ENCODE results near the gene CNGB1. TPM values are rescaled to one million over a fixed set of nuclear protein-coding genes. Genes with fewer than 3 reads are reported as not detected.

Gene CNGB1
- total RNA-seq, 3 donors from 2014 or later: not detected

DNA sequence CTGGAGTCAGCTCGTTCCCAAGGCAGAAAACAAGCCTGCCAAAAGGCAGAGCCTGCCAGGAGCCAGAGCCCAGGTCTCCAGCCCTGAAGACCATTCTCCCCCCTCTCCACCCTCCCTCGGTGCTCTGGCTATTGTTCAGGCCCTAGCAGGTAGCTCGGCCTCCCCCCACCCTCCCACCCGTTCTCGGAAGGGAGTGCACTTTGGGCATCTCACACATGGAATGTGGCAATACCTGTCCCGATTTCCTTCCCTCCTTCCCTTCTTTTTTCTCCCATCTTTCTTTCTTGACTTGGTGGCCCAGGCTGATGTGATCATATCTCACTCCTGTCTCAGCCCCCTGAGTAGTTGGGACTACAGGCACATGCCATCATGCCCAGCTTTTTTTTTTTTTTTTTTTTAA, 12.4 kb downstream of the CNGB1 start:
- Mint-ChIP-seq H3K36me3 (ENCODE audit: insufficient read depth) (no peaks in the 10 kb centered on the region), H3K4me1 (ENCODE audit: low read depth) (no peaks in the 10 kb centered on the region), H3K27me3 (ENCODE audit: low read depth) (no peaks in the 10 kb centered on the region), H3K4me3 (no peak overlapping the region), H3K9me3 (no peaks in the 10 kb centered on the region)
- DNase-seq: no peak
- ATAC-seq: no peak

DNA sequence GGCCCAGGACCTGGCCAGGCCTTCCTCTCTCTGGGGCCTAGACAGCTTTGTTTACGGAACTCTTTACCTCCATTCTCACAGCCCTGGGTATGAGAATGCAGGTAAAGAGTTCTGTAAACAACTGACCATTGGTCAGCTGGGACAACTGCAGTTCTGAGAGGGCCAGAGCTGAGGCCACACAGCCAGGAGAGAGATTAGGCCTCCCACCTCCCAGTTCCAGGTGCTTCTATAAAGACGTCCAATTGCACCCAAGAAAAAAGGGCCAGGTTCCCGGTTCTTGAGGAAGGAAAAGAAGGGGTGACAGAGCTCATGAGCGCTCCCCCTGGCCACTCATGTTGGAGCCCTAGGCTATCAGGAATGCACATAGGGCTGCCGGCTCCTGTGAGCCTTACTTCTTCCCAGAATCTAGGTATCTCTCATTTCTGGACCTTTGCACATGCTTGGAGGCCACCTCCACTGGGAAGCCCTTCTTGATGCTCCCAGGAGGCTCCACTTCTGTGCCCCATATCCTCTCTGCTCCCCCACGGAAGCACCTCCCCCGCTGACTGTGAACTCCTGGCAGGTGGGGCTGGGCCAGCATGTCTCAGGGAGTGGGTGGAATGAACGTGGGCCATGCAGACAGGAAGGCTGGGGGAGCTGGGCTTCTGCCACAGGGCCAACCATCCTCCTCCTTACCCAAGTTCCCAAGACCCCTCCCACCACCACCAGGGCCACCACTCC, 13.1 kb downstream of the CNGB1 start:
- DNase-seq: no peak
- Mint-ChIP-seq H3K36me3 (ENCODE audit: insufficient read depth) (no peaks in the 10 kb centered on the region), H3K27me3 (ENCODE audit: low read depth) (no peaks in the 10 kb centered on the region), H3K4me1 (ENCODE audit: low read depth) (no peaks in the 10 kb centered on the region), H3K9me3 (no peaks in the 10 kb centered on the region), H3K4me3 (no peak overlapping the region)
- ATAC-seq: no peak

DNA sequence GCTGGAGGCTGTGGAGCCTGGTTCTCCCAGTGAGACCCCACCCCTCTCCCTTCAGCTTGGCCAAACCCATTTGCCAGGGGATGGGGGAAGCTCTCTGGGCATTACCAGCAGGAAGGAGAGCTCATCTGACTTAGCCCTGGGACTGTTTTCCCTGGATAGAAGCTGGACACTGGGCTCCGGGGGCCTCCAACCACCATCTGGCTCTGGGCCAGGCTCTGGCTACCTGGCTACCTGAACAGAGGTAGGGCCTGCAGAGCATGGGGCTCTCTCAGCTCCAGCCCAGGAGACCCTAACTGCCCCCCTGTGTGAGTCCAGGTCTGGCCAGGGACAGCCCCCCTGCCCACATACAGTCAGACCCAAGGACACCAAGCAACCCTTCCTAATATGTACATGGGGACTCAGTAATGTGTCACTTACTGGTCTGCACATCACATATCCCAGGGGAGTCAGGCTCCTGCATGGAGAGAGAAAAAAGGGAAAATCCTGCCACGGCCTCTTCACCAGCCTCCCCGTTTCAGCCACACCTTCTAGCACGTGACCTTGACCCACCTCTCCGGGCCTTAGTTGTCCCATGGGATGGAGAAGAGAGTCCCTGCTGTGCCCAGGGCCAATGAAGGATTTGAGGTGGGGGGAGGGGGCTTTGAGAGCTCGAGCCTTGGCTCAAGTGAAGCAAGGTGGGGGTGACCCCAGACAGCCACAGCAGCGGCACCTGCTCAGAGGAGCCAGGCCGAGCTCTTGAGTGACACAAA, 13.8 kb downstream of the CNGB1 start:
- no peaks in the 10 kb centered on the region for H3K27me3 Mint-ChIP-seq (ENCODE audit: low read depth)
- ATAC-seq: no peak
- no peaks in the 10 kb centered on the region for H3K9me3 Mint-ChIP-seq
- H3K4me1 Mint-ChIP-seq (ENCODE audit: low read depth): no peaks in the 10 kb centered on the region
- no peak overlapping the region for H3K4me3 Mint-ChIP-seq
- H3K36me3 Mint-ChIP-seq (ENCODE audit: insufficient read depth): no peaks in the 10 kb centered on the region
- no peak for DNase-seq

DNA sequence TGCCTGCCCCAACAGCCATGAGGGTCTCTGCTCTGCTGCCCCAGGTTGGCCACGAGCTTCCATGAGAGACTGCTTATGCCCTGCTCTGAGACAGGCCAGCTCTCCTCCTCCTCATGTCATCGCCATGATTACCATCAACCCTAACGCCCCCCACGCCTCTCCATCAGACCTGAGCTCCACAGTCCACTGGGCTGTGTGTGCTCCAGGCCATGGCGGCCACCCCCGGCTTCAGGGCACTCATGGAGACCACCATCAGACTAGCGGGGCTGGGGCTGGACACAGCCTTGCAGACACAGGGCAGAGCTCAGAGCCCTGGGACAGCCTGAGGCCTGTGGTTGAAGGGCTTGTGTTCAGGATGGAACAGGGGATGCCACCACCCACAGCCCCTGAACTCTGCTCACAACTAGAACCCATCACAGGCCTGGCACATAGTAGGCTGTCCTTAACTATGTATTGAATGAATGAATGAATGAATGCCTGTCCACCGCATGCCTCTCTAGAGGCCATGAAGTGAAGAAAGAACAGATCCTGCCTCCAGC, 14.6 kb downstream of the CNGB1 start:
- no peaks in the 10 kb centered on the region for H3K27me3 Mint-ChIP-seq (ENCODE audit: low read depth)
- no peaks in the 10 kb centered on the region for H3K9me3 Mint-ChIP-seq
- ATAC-seq (no peak), DNase-seq (no peak)
- no peaks in the 10 kb centered on the region for H3K36me3 Mint-ChIP-seq (ENCODE audit: insufficient read depth)
- H3K4me3 Mint-ChIP-seq: no peak overlapping the region
- H3K4me1 Mint-ChIP-seq (ENCODE audit: low read depth): no peaks in the 10 kb centered on the region

DNA sequence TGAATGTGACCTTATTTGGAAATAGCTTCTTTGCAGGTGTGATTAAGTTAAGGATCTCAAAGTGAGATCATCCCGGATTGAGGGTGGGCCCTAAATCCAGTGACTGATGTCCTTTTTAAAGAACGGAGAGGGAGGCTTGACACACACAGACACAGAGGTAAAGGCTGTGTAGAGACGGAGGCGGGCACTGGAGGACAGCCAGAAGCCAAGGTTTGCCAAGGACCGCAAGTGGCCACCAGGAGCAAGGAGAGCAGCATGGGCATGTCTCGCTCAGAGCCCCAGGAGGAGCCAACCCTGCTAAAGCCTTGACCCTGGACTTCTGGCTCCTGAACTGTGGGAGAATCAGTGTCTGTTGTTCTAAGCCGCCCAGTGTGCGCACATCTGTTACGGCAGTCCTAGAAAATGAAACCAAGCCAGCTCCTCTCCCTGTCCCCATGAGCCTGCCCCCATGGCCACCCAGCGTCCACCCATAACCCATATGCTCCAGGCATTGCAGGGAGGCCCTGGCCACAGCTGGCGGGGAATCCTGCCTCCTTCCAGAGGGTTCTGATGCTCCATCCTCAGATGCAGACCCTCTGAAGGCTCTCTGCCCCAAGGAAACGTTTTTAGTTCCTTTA, 15.2 kb downstream of the CNGB1 start:
- no peaks in the 10 kb centered on the region for H3K9me3 Mint-ChIP-seq
- no peaks in the 10 kb centered on the region for H3K36me3 Mint-ChIP-seq (ENCODE audit: insufficient read depth)
- H3K27me3 Mint-ChIP-seq (ENCODE audit: low read depth): no peaks in the 10 kb centered on the region
- H3K4me1 Mint-ChIP-seq (ENCODE audit: low read depth): no peaks in the 10 kb centered on the region
- H3K4me3 Mint-ChIP-seq: no peak overlapping the region
- no peak for DNase-seq
- ATAC-seq: no peak

DNA sequence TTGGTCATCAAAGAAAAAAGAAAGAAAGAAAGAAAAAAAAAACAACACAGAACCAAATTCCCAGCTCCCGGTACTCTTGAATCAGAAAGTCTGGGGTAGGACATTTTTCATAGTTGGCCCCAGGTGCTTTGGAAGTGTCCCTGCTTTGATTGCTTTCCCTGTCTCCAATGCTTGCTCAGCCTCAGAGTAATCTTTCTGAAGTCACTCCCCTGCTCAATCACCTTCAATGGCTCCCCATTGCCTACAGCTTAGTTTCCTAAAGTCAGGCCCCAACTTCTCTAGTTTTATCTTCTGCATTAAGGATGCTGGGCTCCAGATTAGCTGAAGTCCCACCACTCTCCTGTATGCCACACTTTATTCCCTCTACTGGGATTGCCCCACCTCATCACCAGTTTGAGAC, 17.1 kb downstream of the CNGB1 start:
- ATAC-seq (no peak), DNase-seq (no peak)
- no peak overlapping the region for H3K4me3 Mint-ChIP-seq
- H3K4me1 Mint-ChIP-seq (ENCODE audit: low read depth): no peaks in the 10 kb centered on the region
- H3K9me3 Mint-ChIP-seq: no peaks in the 10 kb centered on the region
- no peaks in the 10 kb centered on the region for H3K36me3 Mint-ChIP-seq (ENCODE audit: insufficient read depth)
- no peaks in the 10 kb centered on the region for H3K27me3 Mint-ChIP-seq (ENCODE audit: low read depth)

DNA sequence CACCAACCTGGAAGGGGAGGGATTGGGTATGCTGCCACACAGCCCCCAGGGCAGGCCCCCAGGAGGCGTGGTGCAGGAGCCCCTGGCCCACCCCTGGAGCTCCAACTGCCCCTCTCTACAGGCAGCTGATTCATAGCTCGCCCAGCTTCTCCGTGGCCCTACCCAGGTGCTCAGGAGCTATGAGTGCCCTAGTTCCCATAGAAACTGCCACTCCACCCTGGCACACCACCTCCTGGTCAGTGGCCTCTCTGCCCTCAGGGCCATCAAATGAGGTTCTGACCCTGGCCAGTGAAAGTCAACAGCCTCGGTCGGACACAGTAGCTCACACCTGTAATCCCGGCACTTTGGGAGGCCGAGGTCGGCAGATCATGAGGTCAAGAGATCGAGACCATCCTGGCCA, 18.0 kb downstream of the CNGB1 start:
- H3K4me3 Mint-ChIP-seq: no peak overlapping the region
- H3K4me1 Mint-ChIP-seq (ENCODE audit: low read depth): no peaks in the 10 kb centered on the region
- H3K36me3 Mint-ChIP-seq (ENCODE audit: insufficient read depth): no peaks in the 10 kb centered on the region
- no peak for ATAC-seq
- H3K27me3 Mint-ChIP-seq (ENCODE audit: low read depth): no peaks in the 10 kb centered on the region
- H3K9me3 Mint-ChIP-seq: no peaks in the 10 kb centered on the region
- DNase-seq: no peak

DNA sequence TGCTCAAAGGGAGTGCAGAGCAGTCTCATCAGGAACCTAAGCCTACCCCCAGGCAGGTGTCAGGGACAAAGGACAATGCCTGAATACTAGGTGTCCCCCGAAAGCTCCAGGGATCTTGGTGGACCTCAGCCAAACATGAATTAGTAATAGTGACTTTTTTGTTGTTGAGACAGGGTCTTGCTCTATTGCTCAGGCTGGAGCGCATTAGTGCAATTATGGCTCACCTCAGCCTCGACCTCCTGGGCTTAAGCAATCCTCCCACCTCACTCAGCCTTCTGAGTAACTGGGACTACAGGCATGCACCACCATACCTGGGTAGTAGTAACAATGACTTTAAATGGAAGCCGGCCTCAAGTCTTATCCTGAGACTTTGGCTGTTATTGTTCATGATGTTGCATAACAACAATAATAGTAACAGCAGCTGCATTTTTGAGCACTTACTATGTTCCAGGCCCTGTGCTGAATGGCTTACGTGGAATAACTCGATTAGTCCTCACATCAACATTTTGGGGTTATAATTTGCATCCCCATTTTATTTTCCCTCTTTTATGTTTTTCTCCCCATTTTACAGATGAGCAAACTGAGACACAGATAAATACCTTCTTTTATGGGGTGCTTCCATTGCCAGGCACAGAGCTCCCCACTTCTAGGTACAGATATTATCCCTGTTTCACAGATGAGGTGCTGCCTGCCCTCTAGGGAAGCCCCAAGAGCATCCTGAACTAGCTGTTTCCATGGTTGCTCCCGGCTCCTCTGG, 19.5 kb downstream of the CNGB1 start:
- DNase-seq (no peak), ATAC-seq (no peak)
- Mint-ChIP-seq H3K4me1 (ENCODE audit: low read depth) (no peaks in the 10 kb centered on the region), H3K27me3 (ENCODE audit: low read depth) (no peaks in the 10 kb centered on the region), H3K4me3 (no peak overlapping the region), H3K36me3 (ENCODE audit: insufficient read depth) (no peaks in the 10 kb centered on the region), H3K9me3 (no peaks in the 10 kb centered on the region)

DNA sequence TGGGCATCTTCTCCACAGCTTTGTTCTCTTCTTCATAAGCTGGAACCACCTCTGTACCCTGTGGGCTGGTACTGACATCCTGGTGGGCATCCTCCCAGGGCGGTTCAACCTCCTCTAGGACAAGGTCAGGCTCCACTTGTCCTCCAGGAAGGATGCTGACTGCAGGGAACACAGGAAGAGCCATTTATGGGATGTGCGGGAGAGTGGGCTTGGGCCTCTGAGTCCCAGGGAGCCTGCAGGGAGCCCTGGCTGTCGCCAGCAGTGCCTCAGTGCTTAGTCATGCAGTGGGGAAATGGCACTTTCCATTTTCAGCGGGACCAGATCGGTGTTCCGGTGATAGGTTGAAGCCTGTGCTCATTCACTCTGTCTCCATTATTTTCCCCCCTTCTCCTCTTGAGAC, 20.5 kb downstream of the CNGB1 start:
- ATAC-seq (no peak), DNase-seq (no peak)
- Mint-ChIP-seq H3K4me3 (no peak overlapping the region), H3K36me3 (ENCODE audit: insufficient read depth) (no peaks in the 10 kb centered on the region), H3K4me1 (ENCODE audit: low read depth) (no peaks in the 10 kb centered on the region), H3K9me3 (no peaks in the 10 kb centered on the region), H3K27me3 (ENCODE audit: low read depth) (no peaks in the 10 kb centered on the region)

DNA sequence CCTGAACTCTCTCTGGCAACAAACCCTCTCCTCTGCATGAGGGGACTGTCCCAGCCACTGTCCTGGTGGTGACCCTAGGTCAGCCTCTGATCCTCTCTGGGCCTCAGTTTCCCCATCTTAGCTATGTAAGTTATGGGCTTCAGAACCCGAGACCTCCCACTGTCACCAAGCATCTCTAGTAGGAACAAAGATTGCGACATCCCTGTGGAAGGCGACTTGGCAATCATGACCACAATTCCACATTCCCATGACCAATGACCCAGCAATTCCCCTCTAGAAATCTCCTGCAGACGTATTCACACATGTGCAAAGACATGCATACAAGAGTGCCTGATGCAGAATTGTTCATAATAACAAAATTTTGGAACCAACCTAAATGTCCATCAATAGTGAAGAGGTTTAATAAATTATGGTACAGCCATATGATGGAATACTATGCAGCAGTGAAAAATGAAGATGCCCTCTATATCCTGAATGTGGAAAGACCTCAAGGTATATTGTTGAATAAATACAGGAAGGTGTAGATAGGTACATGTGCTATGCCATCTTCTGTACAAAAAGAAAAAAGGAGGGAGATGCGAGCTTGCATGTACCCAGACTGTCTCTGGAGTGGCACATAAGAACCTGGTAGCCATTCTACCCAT, 21.2 kb downstream of the CNGB1 start:
- no peaks in the 10 kb centered on the region for H3K9me3 Mint-ChIP-seq
- no peak overlapping the region for H3K4me3 Mint-ChIP-seq
- H3K36me3 Mint-ChIP-seq (ENCODE audit: insufficient read depth): no peaks in the 10 kb centered on the region
- H3K27me3 Mint-ChIP-seq (ENCODE audit: low read depth): no peaks in the 10 kb centered on the region
- H3K4me1 Mint-ChIP-seq (ENCODE audit: low read depth): no peaks in the 10 kb centered on the region
- ATAC-seq: no peak
- no peak for DNase-seq

DNA sequence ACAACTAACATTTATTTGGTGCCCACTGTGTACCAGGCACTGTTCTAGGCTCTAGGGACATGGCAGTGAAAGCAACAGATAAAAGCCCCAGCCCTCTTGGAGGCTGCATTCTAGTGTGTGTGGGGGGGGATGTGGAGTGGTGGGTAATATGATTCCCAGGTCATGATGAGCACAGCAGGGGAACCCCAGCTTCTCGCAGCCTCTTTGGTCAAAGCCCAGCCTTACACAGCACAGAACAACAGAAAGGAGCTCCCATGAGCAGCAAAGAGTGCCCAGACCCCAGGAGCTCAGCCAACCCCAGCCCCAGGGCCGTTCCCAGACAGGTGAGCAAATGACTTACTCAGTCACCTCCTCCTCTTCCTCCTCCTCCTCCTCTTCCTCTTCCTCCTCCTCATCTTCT, 21.9 kb downstream of the CNGB1 start:
- no peaks in the 10 kb centered on the region for H3K27me3 Mint-ChIP-seq (ENCODE audit: low read depth)
- no peaks in the 10 kb centered on the region for H3K9me3 Mint-ChIP-seq
- no peak overlapping the region for H3K4me3 Mint-ChIP-seq
- no peaks in the 10 kb centered on the region for H3K36me3 Mint-ChIP-seq (ENCODE audit: insufficient read depth)
- H3K4me1 Mint-ChIP-seq (ENCODE audit: low read depth): no peaks in the 10 kb centered on the region
- no peak for DNase-seq
- no peak for ATAC-seq

DNA sequence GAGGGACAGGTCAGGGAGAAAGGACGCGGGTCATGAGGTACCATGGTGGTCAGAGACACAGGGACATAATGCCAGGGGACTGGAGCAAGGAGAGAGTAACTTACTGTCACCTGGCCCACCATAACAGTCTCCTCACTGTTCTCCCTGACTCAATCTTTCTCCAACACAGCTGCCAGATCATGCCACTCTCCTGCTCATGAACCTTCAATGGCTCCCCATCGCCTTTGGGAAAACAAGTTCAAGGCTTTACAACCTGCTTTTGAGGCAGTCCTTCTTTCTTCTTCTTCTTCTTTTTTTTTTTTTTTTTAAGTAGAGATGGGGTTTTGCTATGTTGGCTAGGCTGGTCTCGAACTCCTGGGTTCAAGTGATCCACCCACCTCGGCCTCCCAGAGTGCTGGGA, 22.9 kb downstream of the CNGB1 start:
- ATAC-seq (no peak), DNase-seq (no peak)
- H3K9me3 Mint-ChIP-seq: no peaks in the 10 kb centered on the region
- no peaks in the 10 kb centered on the region for H3K4me1 Mint-ChIP-seq (ENCODE audit: low read depth)
- no peaks in the 10 kb centered on the region for H3K36me3 Mint-ChIP-seq (ENCODE audit: insufficient read depth)
- H3K4me3 Mint-ChIP-seq: no peak overlapping the region
- H3K27me3 Mint-ChIP-seq (ENCODE audit: low read depth): no peaks in the 10 kb centered on the region

DNA sequence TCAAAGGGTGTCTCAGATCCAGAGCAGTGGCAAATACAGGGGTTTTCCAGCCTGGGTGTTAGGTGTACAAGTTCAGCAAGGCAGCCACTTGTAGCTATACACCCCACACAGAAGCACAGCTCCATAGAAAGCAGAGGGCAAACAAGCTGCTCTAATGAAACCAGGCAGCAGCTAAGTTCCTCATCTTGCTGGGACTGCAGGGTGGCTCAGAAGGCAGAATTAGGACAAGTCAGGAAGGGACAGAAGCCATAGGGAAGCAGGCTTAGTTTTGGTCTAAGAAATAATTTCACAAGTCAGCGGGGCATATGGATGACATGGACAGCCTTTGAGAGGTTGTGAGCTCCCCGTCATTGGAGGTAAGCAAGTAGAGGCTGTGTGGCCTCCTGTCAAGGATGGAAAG, 23.7 kb downstream of the CNGB1 start:
- H3K36me3 Mint-ChIP-seq (ENCODE audit: insufficient read depth): no peaks in the 10 kb centered on the region
- no peaks in the 10 kb centered on the region for H3K27me3 Mint-ChIP-seq (ENCODE audit: low read depth)
- H3K9me3 Mint-ChIP-seq: no peaks in the 10 kb centered on the region
- DNase-seq: no peak
- H3K4me1 Mint-ChIP-seq (ENCODE audit: low read depth): no peaks in the 10 kb centered on the region
- no peak for ATAC-seq
- no peak overlapping the region for H3K4me3 Mint-ChIP-seq
